ENCODE data around the gene CABP2.

The CABP2 gene

DNA sequence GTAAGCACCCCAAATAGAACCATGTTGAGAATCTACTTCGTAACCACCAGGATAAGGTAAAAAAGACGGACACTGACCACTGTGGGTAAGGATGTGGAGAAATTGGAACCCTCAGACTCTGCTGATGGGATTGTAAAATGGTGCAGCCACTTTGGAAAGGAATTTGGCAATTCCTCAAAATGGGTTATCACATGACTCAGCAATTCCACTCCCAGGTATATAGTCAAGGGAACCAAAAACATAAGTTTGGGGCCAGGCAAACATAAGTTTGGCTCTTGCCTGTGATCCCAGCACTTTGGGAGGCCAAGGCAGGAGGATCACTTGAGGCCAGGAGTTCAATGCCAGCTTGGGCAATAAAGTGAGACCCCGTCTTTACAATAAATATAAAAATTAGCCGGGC, 5.1 kb upstream of the CABP2 start:
- H3K9me3 ChIP-seq (ENCODE audit: low read length): peaks cover 6% of the 10 kb centered on the region
- no peak overlapping the region for H3K4me3 ChIP-seq (ENCODE audit: low read depth, low read length, poor library complexity, severe bottlenecking)

DNA sequence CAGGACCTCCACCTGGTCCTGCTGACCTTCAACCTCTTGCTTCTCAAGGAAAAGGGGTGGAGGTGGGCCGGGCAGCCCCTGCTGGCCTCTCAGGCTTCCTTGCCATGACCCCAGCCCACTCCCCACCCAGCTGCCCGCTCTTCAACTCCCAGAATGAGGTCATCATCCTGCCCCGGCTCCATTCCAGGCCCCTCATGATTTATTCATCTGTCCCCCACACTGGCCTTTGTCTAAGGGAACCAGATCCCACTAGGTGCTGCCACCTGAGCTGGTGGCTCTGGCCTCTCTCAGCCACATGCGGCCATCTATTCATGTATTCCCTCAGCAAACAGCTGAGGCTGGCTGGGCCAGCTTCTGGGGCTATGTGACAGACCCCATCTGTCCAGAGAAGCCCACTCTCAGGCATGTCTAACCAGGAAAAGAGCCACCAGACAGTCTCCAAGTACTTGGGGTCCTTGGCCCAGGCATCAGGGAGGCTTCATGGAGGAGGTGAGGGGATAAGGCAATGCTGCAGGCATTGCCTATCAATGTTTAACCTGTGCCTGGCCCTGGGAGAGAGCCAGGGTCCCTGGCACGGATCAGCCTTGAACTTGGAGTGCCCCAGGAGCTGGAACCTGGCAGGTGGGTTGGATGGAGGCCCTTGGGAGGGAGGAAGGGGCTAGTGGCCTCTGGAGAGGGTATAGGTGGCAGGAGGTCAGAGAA, 2.2 kb upstream of the CABP2 start:
- Histone ChIP-seq H3K4me2 (ENCODE audit: low read length) (no peak overlapping the region), H3K36me3 (ENCODE audit: insufficient read depth, low read length) (no peaks in the 10 kb centered on the region), H3K9me3 (ENCODE audit: low read length) (no peaks in the 10 kb centered on the region), H3K27me3 (ENCODE audit: insufficient read depth, low read length) (peaks cover 11% of the 10 kb centered on the region; the same call in 1 of the 2 replicates), H3F3A (ENCODE audit: insufficient read depth, low read length) (no peaks in the 10 kb centered on the region), H2AFZ (ENCODE audit: low read length) (no peak overlapping the region), H3K4me1 (ENCODE audit: insufficient read depth, low read length, severe bottlenecking) (peaks cover 7% of the 10 kb centered on the region), H3K27ac (ENCODE audit: low read depth, low read length, poor library complexity, severe bottlenecking) (no peak overlapping the region), H4K20me1 (ENCODE audit: insufficient read depth, low read length) (no peaks in the 10 kb centered on the region), H3K9ac (ENCODE audit: low read length) (no peak overlapping the region), H3K4me3 (ENCODE audit: low read depth, low read length, poor library complexity, severe bottlenecking) (no peak overlapping the region), H3K9me2 (ENCODE audit: low read depth, low read length) (no peaks in the 10 kb centered on the region), H3K79me2 (ENCODE audit: insufficient read depth, low read length) (no peaks in the 10 kb centered on the region)
- TF ChIP-seq, protein P1, sequence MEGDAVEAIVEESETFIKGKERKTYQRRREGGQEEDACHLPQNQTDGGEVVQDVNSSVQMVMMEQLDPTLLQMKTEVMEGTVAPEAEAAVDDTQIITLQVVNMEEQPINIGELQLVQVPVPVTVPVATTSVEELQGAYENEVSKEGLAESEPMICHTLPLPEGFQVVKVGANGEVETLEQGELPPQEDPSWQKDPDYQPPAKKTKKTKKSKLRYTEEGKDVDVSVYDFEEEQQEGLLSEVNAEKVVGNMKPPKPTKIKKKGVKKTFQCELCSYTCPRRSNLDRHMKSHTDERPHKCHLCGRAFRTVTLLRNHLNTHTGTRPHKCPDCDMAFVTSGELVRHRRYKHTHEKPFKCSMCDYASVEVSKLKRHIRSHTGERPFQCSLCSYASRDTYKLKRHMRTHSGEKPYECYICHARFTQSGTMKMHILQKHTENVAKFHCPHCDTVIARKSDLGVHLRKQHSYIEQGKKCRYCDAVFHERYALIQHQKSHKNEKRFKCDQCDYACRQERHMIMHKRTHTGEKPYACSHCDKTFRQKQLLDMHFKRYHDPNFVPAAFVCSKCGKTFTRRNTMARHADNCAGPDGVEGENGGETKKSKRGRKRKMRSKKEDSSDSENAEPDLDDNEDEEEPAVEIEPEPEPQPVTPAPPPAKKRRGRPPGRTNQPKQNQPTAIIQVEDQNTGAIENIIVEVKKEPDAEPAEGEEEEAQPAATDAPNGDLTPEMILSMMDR (IDR thresholded peaks at IDR 0.05; ENCODE audit: low read length): no peak
- no peak for TF ChIP-seq EZH2 (IDR thresholded peaks at IDR 0.05; ENCODE audit: borderline replicate concordance, low read length)

More for the DNA sequence above, 5.1 kb upstream of the CABP2 start:
- no peak overlapping the region for H3K9ac ChIP-seq (ENCODE audit: low read length)
- no peaks in the 10 kb centered on the region for H3F3A ChIP-seq (ENCODE audit: insufficient read depth, low read length)
- no peak overlapping the region for H2AFZ ChIP-seq (ENCODE audit: low read length)
- no peaks in the 10 kb centered on the region for H3K9me2 ChIP-seq (ENCODE audit: low read depth, low read length)
- no peaks in the 10 kb centered on the region for H3K79me2 ChIP-seq (ENCODE audit: insufficient read depth, low read length)
- H3K27me3 ChIP-seq (ENCODE audit: insufficient read depth, low read length): peaks cover 11% of the 10 kb centered on the region; the same call in 1 of the 2 replicates
- peaks cover 7% of the 10 kb centered on the region for H3K4me1 ChIP-seq (ENCODE audit: insufficient read depth, low read length, severe bottlenecking)
- H4K20me1 ChIP-seq (ENCODE audit: insufficient read depth, low read length): no peaks in the 10 kb centered on the region
- TF ChIP-seq, protein P1 (IDR thresholded peaks at IDR 0.05; ENCODE audit: low read length): no peak
- no peak for TF ChIP-seq EZH2 (IDR thresholded peaks at IDR 0.05; ENCODE audit: borderline replicate concordance, low read length)
- no peak overlapping the region for H3K27ac ChIP-seq (ENCODE audit: low read depth, low read length, poor library complexity, severe bottlenecking)
- no peak overlapping the region for H3K4me2 ChIP-seq (ENCODE audit: low read length)
- H3K36me3 ChIP-seq (ENCODE audit: insufficient read depth, low read length): no peaks in the 10 kb centered on the region

DNA sequence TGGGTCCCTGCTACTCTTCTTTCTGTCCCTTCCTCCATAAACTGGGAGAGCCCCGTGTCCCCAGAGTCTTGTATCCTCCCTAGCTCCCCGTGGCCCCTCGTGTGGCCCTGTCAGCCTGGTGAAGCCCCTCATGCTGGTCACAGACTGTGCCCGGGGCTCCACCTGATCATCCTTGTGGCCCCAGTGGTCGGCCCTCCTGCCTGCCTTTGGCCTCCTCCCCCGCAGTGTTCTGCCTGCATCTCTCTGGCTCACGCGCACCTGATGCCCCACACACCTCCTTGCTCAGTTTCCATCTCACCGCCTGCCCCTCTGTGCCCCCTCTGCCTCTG, 1.2 kb upstream of the CABP2 start:
- Histone ChIP-seq H3K9me2 (ENCODE audit: low read depth, low read length) (no peaks in the 10 kb centered on the region), H3K4me2 (ENCODE audit: low read length) (no peak overlapping the region), H3K4me3 (ENCODE audit: low read depth, low read length, poor library complexity, severe bottlenecking) (no peak overlapping the region), H3K79me2 (ENCODE audit: insufficient read depth, low read length) (no peaks in the 10 kb centered on the region), H3K9me3 (ENCODE audit: low read length) (no peaks in the 10 kb centered on the region), H3K9ac (ENCODE audit: low read length) (no peak overlapping the region), H2AFZ (ENCODE audit: low read length) (no peak overlapping the region), H3K27me3 (ENCODE audit: insufficient read depth, low read length) (peaks cover 11% of the 10 kb centered on the region; the same call in 1 of the 2 replicates), H3K27ac (ENCODE audit: low read depth, low read length, poor library complexity, severe bottlenecking) (no peak overlapping the region), H4K20me1 (ENCODE audit: insufficient read depth, low read length) (no peaks in the 10 kb centered on the region), H3F3A (ENCODE audit: insufficient read depth, low read length) (no peaks in the 10 kb centered on the region), H3K36me3 (ENCODE audit: insufficient read depth, low read length) (no peaks in the 10 kb centered on the region), H3K4me1 (ENCODE audit: insufficient read depth, low read length, severe bottlenecking) (no peaks in the 10 kb centered on the region)
- no peak for TF ChIP-seq EZH2 (IDR thresholded peaks at IDR 0.05; ENCODE audit: borderline replicate concordance, low read length)
- TF ChIP-seq, protein P1 (IDR thresholded peaks at IDR 0.05; ENCODE audit: low read length): no peak
